ENCODE measurements around the gene TECTB. TPM values are rescaled to one million over a fixed set of nuclear protein-coding genes. Genes with fewer than 3 reads are reported as not detected.

Gene TECTB
- total and polyA plus RNA-seq, 9 of the 15 experiments (the other 6 are each of a cell fraction or from before 2014, with no cell fraction given) = not detected

DNA sequence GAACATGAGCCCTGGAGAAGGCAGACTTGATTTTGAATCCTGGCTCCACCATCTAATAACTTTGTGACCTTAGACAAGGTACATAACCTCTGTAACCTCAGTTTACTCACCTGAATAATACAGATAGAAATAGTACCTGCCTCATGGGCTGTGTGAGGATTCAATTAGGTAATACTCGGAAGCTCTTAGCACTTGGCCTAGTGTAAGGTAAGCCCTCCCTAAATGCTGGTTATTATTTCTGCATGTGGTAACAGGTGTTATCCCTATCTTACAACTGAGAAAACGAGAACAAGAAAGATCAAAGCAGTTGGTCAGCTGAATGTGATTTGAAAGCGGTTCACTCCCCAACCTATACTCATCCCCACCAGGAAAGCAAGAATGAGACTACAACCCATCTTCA lies 62.0 kb downstream of the TECTB start:
- WGBS (ENCODE audit: insufficient coverage, low coverage, missing lambda C conversion rate) = 7% methylated on average over 3 of the region's 3 CpGs
- Histone ChIP-seq H3K4me2 (ENCODE audit: insufficient read depth, low read length) (no peak overlapping the region), H4K20me1 (replicated peaks; ENCODE audit: control insufficient read depth, insufficient read depth, low read length) (no peaks in the 10 kb centered on the region; the same call in 1 of the 2 replicates), H3K4me3 (no peak overlapping the region), H3K4me1 (replicated peaks in 1 of 2; ENCODE audit: control insufficient read depth in 2 of 2, insufficient read depth in 2 of 2, low read length in 2 of 2) (0 out of 5 replicates have a peak, but pooled peaks cover 0 to 6% of the 10 kb centered on the region in 2 experiments), H2AFZ (ENCODE audit: low read depth, low read length) (no peak overlapping the region), H3K27me3 (ENCODE audit: control insufficient read depth in 2 of 2, insufficient read depth in 2 of 2, low read length in 2 of 2) (peaks cover 0 to 23% of the 10 kb centered on the region in 2 experiments; a peak in 2 of 5 replicates), H3K9ac (ENCODE audit: insufficient read depth in 1 of 2, low read depth in 2 of 2, low read length in 2 of 2) (no peak overlapping the region), H3K9me3 (replicated peaks; ENCODE audit: control insufficient read depth, insufficient read depth, low read depth, low read length) (no peaks in the 10 kb centered on the region), H3K79me2 (ENCODE audit: control insufficient read depth, insufficient read depth, low read length) (no peaks in the 10 kb centered on the region), H3K27ac (ENCODE audit: extremely low read depth, low read depth, low read length) (no peak overlapping the region), H3K9me1 (ENCODE audit: control insufficient read depth, insufficient read depth, low read length) (no peaks in the 10 kb centered on the region), H3K36me3 (ENCODE audit: control insufficient read depth, insufficient read depth, low read length) (no peaks in the 10 kb centered on the region)
- CTCF ChIA-PET (ENCODE audit: low intra/inter-chr PET ratio) = no interaction called here
- no TSS peak for BruUV-seq (replicated peaks)
- intact Hi-C loops (cut with micrococcal nuclease) = no loop called here
- in situ Hi-C loops (cut with MboI) = no loop called here
- POLR2A ChIA-PET = no interaction called here
- no peak for DNase-seq (ENCODE audit: extremely low read depth in 1 of 4, low spot score in 3 of 4)
- ATAC-seq = no peak
- FAIRE-seq = no peak
- no peak for TF ChIP-seq ZNF696 (CRISPR knock-in tag; conservative IDR thresholded peaks at IDR 0.05)
- TF ChIP-seq NONO (IDR thresholded peaks at IDR 0.05; ENCODE audit: low read depth in 2 of 2, low read length in 1 of 2) = no peak
- TF ChIP-seq ZNF134 (CRISPR knock-in tag; conservative IDR thresholded peaks at IDR 0.05) = no peak
- TF ChIP-seq ZBED1 (IDR thresholded peaks at IDR 0.05) = no peak
- TF ChIP-seq MXD1 (CRISPR knock-in tag; IDR thresholded peaks at IDR 0.05; ENCODE audit: borderline replicate concordance, poor library complexity, severe bottlenecking) = no peak
- TF ChIP-seq ZNF436 (CRISPR knock-in tag; IDR thresholded peaks at IDR 0.05) = no peak
- no peak for TF ChIP-seq JUN (IDR thresholded peaks at IDR 0.05; ENCODE audit: borderline replicate concordance, low read depth, low read length)
- no peak for TF ChIP-seq JUN (CRISPR knock-in tag; IDR thresholded peaks at IDR 0.05; ENCODE audit: borderline replicate concordance)
- TF ChIP-seq, protein P1, sequence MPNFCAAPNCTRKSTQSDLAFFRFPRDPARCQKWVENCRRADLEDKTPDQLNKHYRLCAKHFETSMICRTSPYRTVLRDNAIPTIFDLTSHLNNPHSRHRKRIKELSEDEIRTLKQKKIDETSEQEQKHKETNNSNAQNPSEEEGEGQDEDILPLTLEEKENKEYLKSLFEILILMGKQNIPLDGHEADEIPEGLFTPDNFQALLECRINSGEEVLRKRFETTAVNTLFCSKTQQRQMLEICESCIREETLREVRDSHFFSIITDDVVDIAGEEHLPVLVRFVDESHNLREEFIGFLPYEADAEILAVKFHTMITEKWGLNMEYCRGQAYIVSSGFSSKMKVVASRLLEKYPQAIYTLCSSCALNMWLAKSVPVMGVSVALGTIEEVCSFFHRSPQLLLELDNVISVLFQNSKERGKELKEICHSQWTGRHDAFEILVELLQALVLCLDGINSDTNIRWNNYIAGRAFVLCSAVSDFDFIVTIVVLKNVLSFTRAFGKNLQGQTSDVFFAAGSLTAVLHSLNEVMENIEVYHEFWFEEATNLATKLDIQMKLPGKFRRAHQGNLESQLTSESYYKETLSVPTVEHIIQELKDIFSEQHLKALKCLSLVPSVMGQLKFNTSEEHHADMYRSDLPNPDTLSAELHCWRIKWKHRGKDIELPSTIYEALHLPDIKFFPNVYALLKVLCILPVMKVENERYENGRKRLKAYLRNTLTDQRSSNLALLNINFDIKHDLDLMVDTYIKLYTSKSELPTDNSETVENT (CRISPR knock-in tag; IDR thresholded peaks at IDR 0.05) = no peak
- no peak for TF ChIP-seq TFAP4 (CRISPR knock-in tag; IDR thresholded peaks at IDR 0.05; ENCODE audit: borderline replicate concordance)
- no peak for TF ChIP-seq ARHGAP35 (IDR thresholded peaks at IDR 0.05; ENCODE audit: partially characterized antibody)
- no peak for TF ChIP-seq SREBF1 (IDR thresholded peaks at IDR 0.05; ENCODE audit: borderline replicate concordance, low read depth, low read length)
- TF ChIP-seq PHB (CRISPR knock-in tag; IDR thresholded peaks at IDR 0.05) = no peak
- TF ChIP-seq ZBTB12 (CRISPR knock-in tag; IDR thresholded peaks at IDR 0.05) = no peak
- no peak for TF ChIP-seq ZKSCAN3 (CRISPR knock-in tag; IDR thresholded peaks at IDR 0.05)
- TF ChIP-seq TCF7L2 (IDR thresholded peaks at IDR 0.05; ENCODE audit: low read depth, low read length) = no peak
- TF ChIP-seq, protein P2, sequence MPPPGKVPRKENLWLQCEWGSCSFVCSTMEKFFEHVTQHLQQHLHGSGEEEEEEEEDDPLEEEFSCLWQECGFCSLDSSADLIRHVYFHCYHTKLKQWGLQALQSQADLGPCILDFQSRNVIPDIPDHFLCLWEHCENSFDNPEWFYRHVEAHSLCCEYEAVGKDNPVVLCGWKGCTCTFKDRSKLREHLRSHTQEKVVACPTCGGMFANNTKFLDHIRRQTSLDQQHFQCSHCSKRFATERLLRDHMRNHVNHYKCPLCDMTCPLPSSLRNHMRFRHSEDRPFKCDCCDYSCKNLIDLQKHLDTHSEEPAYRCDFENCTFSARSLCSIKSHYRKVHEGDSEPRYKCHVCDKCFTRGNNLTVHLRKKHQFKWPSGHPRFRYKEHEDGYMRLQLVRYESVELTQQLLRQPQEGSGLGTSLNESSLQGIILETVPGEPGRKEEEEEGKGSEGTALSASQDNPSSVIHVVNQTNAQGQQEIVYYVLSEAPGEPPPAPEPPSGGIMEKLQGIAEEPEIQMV (tag; conservative IDR thresholded peaks at IDR 0.05; ENCODE audit: low read depth) = no peak
- no peak for TF ChIP-seq ZNF586 (CRISPR knock-in tag; conservative IDR thresholded peaks at IDR 0.05)
